Nephron (organoid): ENCODE measurements around the gene ATCAY.

Experiments used
- H3K27ac Mint-ChIP-seq, 3 experiments: 2 replicates each; pipeline ENCODE4 v1.8.0; 2020; ENCODE audit warnings: mixed read lengths in 3 of 3, mild to moderate bottlenecking in 2 of 3, moderate library complexity in 1 of 3
- H3K27me3 Mint-ChIP-seq: 2 replicates; pipeline ENCODE4 v1.8.0; 2021; ENCODE audit warnings: low read depth, mild to moderate bottlenecking, moderate library complexity, mixed read lengths
- H3K36me3 Mint-ChIP-seq: 2 replicates; pipeline ENCODE4 v1.8.0; 2020; ENCODE audit warnings: low read depth, mixed read lengths
- H3K4me1 Mint-ChIP-seq: 2 replicates; pipeline ENCODE4 v1.8.0; 2020; ENCODE audit warnings: mixed read lengths
- H3K4me3 Mint-ChIP-seq, 3 experiments: 2 replicates each; pipeline ENCODE4 v1.8.0; 2020; ENCODE audit warnings: mild to moderate bottlenecking in 3 of 3, mixed read lengths in 3 of 3, moderate library complexity in 2 of 3
- H3K9me3 Mint-ChIP-seq: 2 replicates; pipeline ENCODE4 v1.8.0; 2020; ENCODE audit warnings: mixed read lengths
- CTCF ChIP-seq, 3 experiments: fragments of 200-600 bp; sonication (generic); IDR thresholded peaks; one replicate each; pipeline ENCODE4 v1.5.0; 2021; ENCODE audit warnings: antibody characterized with exemption in 3 of 3; ENCODE audit not compliant: unreplicated experiment in 3 of 3

ATCAY gene

GRCh38 chr19:3860499-3860898 is 20.0 kb upstream of the ATCAY start:
- Mint-ChIP-seq H3K4me3 (no peak overlapping the region), H3K4me1 (no peaks in the 10 kb centered on the region), H3K27me3 (peaks cover 5% of the 10 kb centered on the region), H3K27ac (no peak overlapping the region), H3K36me3 (no peaks in the 10 kb centered on the region), H3K9me3 (no peaks in the 10 kb centered on the region)
- TF ChIP-seq CTCF (IDR thresholded peaks at IDR 0.05; ENCODE audit: unreplicated experiment in 3 of 3): no peak

GRCh38 chr19:3862826-3863500 is 17.5 kb upstream of the ATCAY start:
- Mint-ChIP-seq H3K4me3 (no peak overlapping the region), H3K27ac (no peak overlapping the region), H3K4me1 (no peaks in the 10 kb centered on the region), H3K36me3 (no peaks in the 10 kb centered on the region), H3K9me3 (no peaks in the 10 kb centered on the region), H3K27me3 (peaks cover 29% of the 10 kb centered on the region)
- TF ChIP-seq CTCF (IDR thresholded peaks at IDR 0.05; ENCODE audit: unreplicated experiment in 3 of 3): no peak

- TF ChIP-seq CTCF (IDR thresholded peaks at IDR 0.05; ENCODE audit: unreplicated experiment in 3 of 3): no peak
- H3K4me3 Mint-ChIP-seq: no peak overlapping the region
- peaks cover 34% of the 10 kb centered on the region for H3K27me3 Mint-ChIP-seq
- H3K4me1 Mint-ChIP-seq: no peaks in the 10 kb centered on the region
- H3K9me3 Mint-ChIP-seq: no peaks in the 10 kb centered on the region
- H3K27ac Mint-ChIP-seq: no peak overlapping the region
- no peaks in the 10 kb centered on the region for H3K36me3 Mint-ChIP-seq
Measured at GRCh38 chr19:3863648-3864047, 16.8 kb upstream of the ATCAY start.

DNA sequence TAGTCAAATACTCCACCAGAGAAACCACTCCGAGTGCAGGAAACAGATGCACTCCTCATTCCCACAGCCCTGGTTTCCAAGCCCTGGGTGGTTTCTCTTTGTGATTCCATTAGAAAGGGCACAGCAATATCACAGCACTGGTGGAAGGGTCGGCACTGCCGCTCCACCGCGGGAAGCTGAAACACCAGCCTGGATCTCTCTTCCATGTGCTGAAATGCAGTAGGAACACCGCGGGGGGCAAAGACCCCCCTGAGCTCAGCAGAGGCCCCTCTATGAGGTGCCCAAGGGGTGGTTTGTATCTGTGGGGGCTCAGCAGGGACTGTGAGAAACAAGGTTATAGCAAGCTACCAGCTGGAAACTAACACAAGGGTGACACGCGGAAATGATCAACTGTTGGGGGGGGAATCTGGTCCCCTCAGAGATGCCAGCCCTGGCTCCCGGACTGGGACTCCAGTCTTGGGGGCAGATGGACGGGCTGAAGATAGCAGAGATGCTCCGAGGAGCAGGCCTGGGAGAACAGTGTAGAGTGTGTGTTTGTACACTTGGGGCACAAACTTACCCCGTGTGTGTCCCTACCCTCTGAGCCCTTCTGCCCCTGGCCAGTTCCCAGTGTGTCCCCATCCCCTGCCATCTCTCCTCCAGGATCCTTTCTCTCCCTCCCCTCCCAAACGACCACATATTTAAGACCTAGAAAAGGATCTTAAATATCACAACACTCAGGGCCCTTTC is 13.4 kb upstream of the ATCAY start:
- TF ChIP-seq CTCF (IDR thresholded peaks at IDR 0.05; ENCODE audit: unreplicated experiment in 3 of 3): no peak
- peaks cover 6% of the 10 kb centered on the region for H3K9me3 Mint-ChIP-seq
- H3K27me3 Mint-ChIP-seq: peaks cover 60% of the 10 kb centered on the region
- H3K4me1 Mint-ChIP-seq: no peaks in the 10 kb centered on the region
- no peak overlapping the region for H3K27ac Mint-ChIP-seq
- H3K4me3 Mint-ChIP-seq: peak overlapping the region; percentile 31 to 73 (median 39)
- peaks cover 6% of the 10 kb centered on the region for H3K36me3 Mint-ChIP-seq

- Mint-ChIP-seq H3K27me3 (peaks cover 65% of the 10 kb centered on the region), H3K4me3 (peak overlapping the region; percentile 31 to 73 (median 39)), H3K9me3 (peaks cover 6% of the 10 kb centered on the region), H3K27ac (no peak overlapping the region), H3K4me1 (no peaks in the 10 kb centered on the region), H3K36me3 (peaks cover 6% of the 10 kb centered on the region)
- no peak for TF ChIP-seq CTCF (IDR thresholded peaks at IDR 0.05; ENCODE audit: unreplicated experiment in 3 of 3)
Measured at GRCh38 chr19:3867971-3868769, 12.3 kb upstream of the ATCAY start.
